ENCODE data around the gene ZNF547. TPM values are rescaled to one million over a fixed set of nuclear protein-coding genes. Genes with fewer than 3 reads are reported as not detected.

Gene ZNF547
- total RNA-seq, 1 experiment from 2014 or later = 3.2 TPM

DNA sequence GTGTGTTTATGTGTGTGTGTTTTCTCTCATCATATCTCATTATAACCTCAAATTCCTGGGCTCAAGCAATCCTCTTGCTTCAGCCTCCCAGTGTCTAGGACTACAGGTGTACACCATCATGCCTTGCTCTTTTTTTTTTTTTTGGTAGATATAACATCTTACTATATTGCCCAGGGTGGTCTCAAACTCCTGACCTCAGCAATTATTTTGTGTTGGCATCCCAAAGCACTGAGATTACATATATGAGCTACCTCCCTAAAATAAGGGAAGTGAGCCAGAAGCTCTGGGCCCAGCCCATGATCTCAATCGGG, 43.5 kb upstream of the ZNF547 start:
- intact Hi-C loops (cut with micrococcal nuclease) = loop anchor here (1.0 kb wide), 2 partner anchors 41 to 43 kb away; partner anchors contain the start of genes TRAPPC2B and ZNF547
- peak overlapping the region; percentile 94 for H3K4me2 ChIP-seq (ENCODE audit: low read length)
- POLR2A ChIA-PET (ENCODE audit: unreplicated experiment) = no interaction called here
- H3K79me2 ChIP-seq (ENCODE audit: low read length) = peaks cover 33% of the 10 kb centered on the region
- H3K4me1 ChIP-seq (ENCODE audit: insufficient read depth, low read length) = peaks cover 23% of the 10 kb centered on the region
- no peaks in the 10 kb centered on the region for H3F3A ChIP-seq (ENCODE audit: low read length, unreplicated experiment)
- DNase-seq (no peak), ATAC-seq (peak; percentile 12; the same call in 1 of the 2 replicates)
- TF ChIP-seq EZH2 (IDR thresholded peaks at IDR 0.05; ENCODE audit: low read length, unreplicated experiment) = no peak
- no peak for TF ChIP-seq EZH2phosphoT487 (IDR thresholded peaks at IDR 0.05; ENCODE audit: borderline replicate concordance, low read length)
- TF ChIP-seq, protein P1, sequence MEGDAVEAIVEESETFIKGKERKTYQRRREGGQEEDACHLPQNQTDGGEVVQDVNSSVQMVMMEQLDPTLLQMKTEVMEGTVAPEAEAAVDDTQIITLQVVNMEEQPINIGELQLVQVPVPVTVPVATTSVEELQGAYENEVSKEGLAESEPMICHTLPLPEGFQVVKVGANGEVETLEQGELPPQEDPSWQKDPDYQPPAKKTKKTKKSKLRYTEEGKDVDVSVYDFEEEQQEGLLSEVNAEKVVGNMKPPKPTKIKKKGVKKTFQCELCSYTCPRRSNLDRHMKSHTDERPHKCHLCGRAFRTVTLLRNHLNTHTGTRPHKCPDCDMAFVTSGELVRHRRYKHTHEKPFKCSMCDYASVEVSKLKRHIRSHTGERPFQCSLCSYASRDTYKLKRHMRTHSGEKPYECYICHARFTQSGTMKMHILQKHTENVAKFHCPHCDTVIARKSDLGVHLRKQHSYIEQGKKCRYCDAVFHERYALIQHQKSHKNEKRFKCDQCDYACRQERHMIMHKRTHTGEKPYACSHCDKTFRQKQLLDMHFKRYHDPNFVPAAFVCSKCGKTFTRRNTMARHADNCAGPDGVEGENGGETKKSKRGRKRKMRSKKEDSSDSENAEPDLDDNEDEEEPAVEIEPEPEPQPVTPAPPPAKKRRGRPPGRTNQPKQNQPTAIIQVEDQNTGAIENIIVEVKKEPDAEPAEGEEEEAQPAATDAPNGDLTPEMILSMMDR (conservative IDR thresholded peaks at IDR 0.05; ENCODE audit: low read depth, low read length) = no peak
- no peaks in the 10 kb centered on the region for H3K9me3 ChIP-seq (ENCODE audit: low read length)
- no peaks in the 10 kb centered on the region for H4K20me1 ChIP-seq (ENCODE audit: low read length)
- peak overlapping the region; percentile 94 for H3K9ac ChIP-seq (ENCODE audit: low read length)
- H3K9me2 ChIP-seq (replicated peaks; ENCODE audit: low read length) = no peaks in the 10 kb centered on the region
- peak overlapping the region; percentile 85 for H2AFZ ChIP-seq (ENCODE audit: low read length)
- BruUV-seq (replicated peaks) = TSS peak; percentile 100
- H3K36me3 ChIP-seq (ENCODE audit: low read depth, low read length) = peaks cover 14% of the 10 kb centered on the region
- CTCF ChIA-PET = no interaction called here
- 0 out of 2 replicates have a peak, but pooled peaks cover 6% of the 10 kb centered on the region for H3K27me3 ChIP-seq (ENCODE audit: low read length)
- peak overlapping the region; percentile 88 for H3K4me3 ChIP-seq (ENCODE audit: low read length)
- peak overlapping the region; percentile 19; the same call in 1 of the 2 replicates for H3K27ac ChIP-seq (ENCODE audit: low read length)

DNA sequence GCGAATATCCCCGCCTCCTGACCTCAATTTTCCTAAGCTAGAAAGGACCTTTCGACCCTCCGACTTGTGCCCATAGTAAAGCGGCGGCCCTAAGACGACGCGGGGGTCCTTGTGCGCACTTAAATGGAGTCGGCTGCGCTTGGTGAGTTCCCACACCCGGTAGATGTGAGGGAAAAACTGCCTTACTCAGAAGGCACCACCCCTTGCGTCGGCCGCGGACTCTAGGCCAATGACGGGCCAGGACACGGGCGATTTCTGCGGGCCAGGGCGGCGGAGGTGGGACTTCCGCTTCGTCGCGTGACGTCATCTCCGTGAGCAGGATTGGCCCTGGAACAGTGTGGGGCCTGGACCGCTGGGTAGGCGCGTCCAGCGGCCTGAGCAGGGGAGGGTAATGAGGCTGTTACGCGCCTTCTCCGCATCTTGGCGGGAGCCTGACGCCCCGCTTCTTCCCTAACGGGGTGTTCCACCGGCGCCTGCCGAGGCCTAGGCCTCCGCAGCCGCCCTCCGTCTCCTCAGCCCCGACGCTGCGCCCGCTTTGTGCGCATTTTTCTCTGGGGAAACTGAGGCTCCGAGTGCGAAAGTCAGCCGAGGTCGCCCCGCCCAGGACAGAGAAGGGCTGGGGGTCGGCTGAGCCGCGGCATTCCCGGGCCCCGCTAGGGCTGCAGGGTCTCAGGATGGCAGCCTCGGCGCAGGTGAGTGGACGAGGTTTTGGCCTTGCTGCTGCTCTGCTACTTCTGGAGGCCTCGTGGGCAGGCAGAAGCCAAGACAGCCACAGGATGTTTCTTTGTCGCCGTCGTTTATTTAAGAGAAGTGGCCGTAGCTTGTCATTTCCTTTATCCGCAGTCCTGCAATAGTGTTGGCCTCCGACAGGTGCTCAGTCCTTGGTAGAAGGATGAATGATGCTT, 42.9 kb upstream of the ZNF547 start, which contains the start of gene ZNF543:
Gene ZNF543, plus strand, starts transcription at position 293 of the 905 bp plus-strand sequence. Its CDS starts 382 bp downstream, at position 675.
- Histone ChIP-seq H2AFZ (ENCODE audit: low read length) (peak within 1 kb of the TSS; percentile 87), H4K20me1 (ENCODE audit: low read length) (no peaks in the 10 kb centered on the region), H3K36me3 (ENCODE audit: low read depth, low read length) (peaks cover 20% of the 10 kb centered on the region), H3K4me3 (ENCODE audit: low read length) (peak within 1 kb of the TSS; percentile 88), H3K4me2 (ENCODE audit: low read length) (peak within 1 kb of the TSS; percentile 94), H3F3A (ENCODE audit: low read length, unreplicated experiment) (no peaks in the 10 kb centered on the region), H3K27ac (ENCODE audit: low read length) (peak within 1 kb of the TSS; percentile 19; the same call in 1 of the 2 replicates), H3K9me2 (replicated peaks; ENCODE audit: low read length) (no peaks in the 10 kb centered on the region), H3K79me2 (ENCODE audit: low read length) (peaks cover 33% of the 10 kb centered on the region), H3K4me1 (ENCODE audit: insufficient read depth, low read length) (peaks cover 23% of the 10 kb centered on the region), H3K9me3 (ENCODE audit: low read length) (no peaks in the 10 kb centered on the region), H3K27me3 (ENCODE audit: low read length) (0 out of 2 replicates have a peak, but pooled peaks cover under 1% of the 10 kb centered on the region), H3K9ac (ENCODE audit: low read length) (peak within 1 kb of the TSS; percentile 94)
- TF ChIP-seq, protein P1 (conservative IDR thresholded peaks at IDR 0.05; ENCODE audit: low read depth, low read length) = no peak
- TF ChIP-seq EZH2phosphoT487 (IDR thresholded peaks at IDR 0.05; ENCODE audit: borderline replicate concordance, low read length) (no peak), EZH2 (IDR thresholded peaks at IDR 0.05; ENCODE audit: low read length, unreplicated experiment) (no peak)
- peak; percentile 98 for DNase-seq
- CTCF ChIA-PET = no interaction called here
- TSS peak; percentile 59 for BruUV-seq (replicated peaks)
- POLR2A ChIA-PET (ENCODE audit: unreplicated experiment) = no interaction called here
- peak; percentile 99 for ATAC-seq
- intact Hi-C loops (cut with micrococcal nuclease) = loop anchor here (1.0 kb wide), 2 partner anchors 41 to 43 kb away; partner anchors contain the start of genes TRAPPC2B and ZNF547
